ENCODE data around the gene TNFRSF13B. TPM values are rescaled to one million over a fixed set of nuclear protein-coding genes. Genes with fewer than 3 reads are reported as not detected.

The TNFRSF13B gene
- total RNA-seq, 3 donors from 2014 or later (not counting 1 experiment from before 2014, with no cell fraction given): 0.70 to 7.7 (median 0.89) TPM

DNA sequence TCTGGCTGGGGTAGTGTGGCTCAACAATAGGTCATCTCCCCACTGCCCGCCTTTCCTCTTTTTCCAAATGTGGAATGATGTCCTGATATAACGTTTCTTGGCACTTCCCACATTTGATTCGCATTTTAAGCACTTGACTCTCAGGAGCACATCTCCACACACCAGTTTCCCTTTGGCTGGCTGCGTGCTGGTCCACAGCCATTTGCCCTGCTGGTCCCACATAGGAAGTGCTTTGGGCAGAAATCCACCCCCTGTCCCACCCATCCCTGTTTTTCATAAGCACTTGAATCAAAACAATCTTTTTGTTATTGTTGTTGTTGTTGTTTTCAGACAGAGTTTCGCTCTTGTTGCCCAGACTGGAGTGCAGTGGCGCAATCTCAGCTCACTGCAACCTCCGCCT lies 24.0 kb upstream of the TNFRSF13B start:
- no peaks in the 10 kb centered on the region for H3K27me3 ChIP-seq (ENCODE audit: control insufficient read depth, insufficient read depth, low read length)
- H3K4me1 ChIP-seq (ENCODE audit: control insufficient read depth, insufficient read depth, low read length): peaks cover 10% of the 10 kb centered on the region
- Mint-ChIP-seq H3K9me3 (no peaks in the 10 kb centered on the region), H3K4me1 (peaks cover 0 to 10% of the 10 kb centered on the region in 2 donors), H3K4me3 (no peak overlapping the region), H3K27me3 (ENCODE audit: low read depth in 2 of 2) (no peaks in the 10 kb centered on the region), H3K36me3 (no peaks in the 10 kb centered on the region), H3K27ac (no peak overlapping the region)
- no peak overlapping the region for H3K4me3 ChIP-seq (ENCODE audit: low read length)
- intact Hi-C loops (cut with micrococcal nuclease): no loop called here
- TF ChIP-seq, protein P1, sequence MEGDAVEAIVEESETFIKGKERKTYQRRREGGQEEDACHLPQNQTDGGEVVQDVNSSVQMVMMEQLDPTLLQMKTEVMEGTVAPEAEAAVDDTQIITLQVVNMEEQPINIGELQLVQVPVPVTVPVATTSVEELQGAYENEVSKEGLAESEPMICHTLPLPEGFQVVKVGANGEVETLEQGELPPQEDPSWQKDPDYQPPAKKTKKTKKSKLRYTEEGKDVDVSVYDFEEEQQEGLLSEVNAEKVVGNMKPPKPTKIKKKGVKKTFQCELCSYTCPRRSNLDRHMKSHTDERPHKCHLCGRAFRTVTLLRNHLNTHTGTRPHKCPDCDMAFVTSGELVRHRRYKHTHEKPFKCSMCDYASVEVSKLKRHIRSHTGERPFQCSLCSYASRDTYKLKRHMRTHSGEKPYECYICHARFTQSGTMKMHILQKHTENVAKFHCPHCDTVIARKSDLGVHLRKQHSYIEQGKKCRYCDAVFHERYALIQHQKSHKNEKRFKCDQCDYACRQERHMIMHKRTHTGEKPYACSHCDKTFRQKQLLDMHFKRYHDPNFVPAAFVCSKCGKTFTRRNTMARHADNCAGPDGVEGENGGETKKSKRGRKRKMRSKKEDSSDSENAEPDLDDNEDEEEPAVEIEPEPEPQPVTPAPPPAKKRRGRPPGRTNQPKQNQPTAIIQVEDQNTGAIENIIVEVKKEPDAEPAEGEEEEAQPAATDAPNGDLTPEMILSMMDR (IDR thresholded peaks at IDR 0.05): no peak
- no peaks in the 10 kb centered on the region for H3K36me3 ChIP-seq (ENCODE audit: control insufficient read depth, insufficient read depth, low read length)
- 88% methylated on average over 7 of the region's 7 CpGs for WGBS (ENCODE audit: insufficient coverage)
- no peak for ATAC-seq
- no peak for DNase-seq
- no peak overlapping the region for H3K27ac ChIP-seq (ENCODE audit: low read length)
- no peaks in the 10 kb centered on the region for H3K9me3 ChIP-seq (ENCODE audit: control insufficient read depth, insufficient read depth, low read length)

DNA sequence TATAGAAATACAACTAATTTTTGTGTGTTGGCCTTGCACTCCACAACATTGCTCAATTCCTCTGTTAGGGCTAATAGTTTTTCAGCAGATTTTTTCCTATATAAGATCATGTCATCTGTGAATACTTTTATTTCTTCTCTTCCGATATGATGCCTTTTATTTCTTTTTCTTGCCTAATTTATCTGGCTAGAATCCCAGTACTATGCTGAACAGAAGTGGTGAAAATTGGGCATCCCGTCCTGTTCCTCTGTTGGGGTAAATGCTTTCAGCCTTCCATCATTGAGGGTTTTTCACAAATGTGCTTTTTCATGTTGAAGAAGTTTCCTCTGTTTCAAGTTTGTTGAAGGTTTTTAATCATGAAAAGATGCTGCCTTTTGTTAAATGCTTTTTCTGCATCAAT lies 22.7 kb upstream of the TNFRSF13B start:
- no peak overlapping the region for H3K27ac ChIP-seq (ENCODE audit: low read length)
- H3K4me3 ChIP-seq (ENCODE audit: low read length): no peak overlapping the region
- peaks cover 23% of the 10 kb centered on the region for H3K4me1 ChIP-seq (ENCODE audit: control insufficient read depth, insufficient read depth, low read length)
- DNase-seq (no peak), ATAC-seq (no peak)
- peaks cover 1 to 23% of the 10 kb centered on the region in 2 donors for H3K4me1 Mint-ChIP-seq
- no peak overlapping the region for H3K27ac Mint-ChIP-seq
- no peak overlapping the region for H3K4me3 Mint-ChIP-seq
- H3K9me3 Mint-ChIP-seq: no peaks in the 10 kb centered on the region
- TF ChIP-seq, protein P1 (IDR thresholded peaks at IDR 0.05): no peak
- no peaks in the 10 kb centered on the region for H3K36me3 Mint-ChIP-seq
- 86% methylated on average over 1 of the region's 2 CpGs for WGBS (ENCODE audit: insufficient coverage)
- intact Hi-C loops (cut with micrococcal nuclease): loop anchor here (5.0 kb wide), 1 partner anchor 72 kb away; no protein-coding TSS in a partner anchor
- no peaks in the 10 kb centered on the region for H3K9me3 ChIP-seq (ENCODE audit: control insufficient read depth, insufficient read depth, low read length)
- H3K27me3 Mint-ChIP-seq (ENCODE audit: low read depth in 2 of 2): no peaks in the 10 kb centered on the region
- H3K36me3 ChIP-seq (ENCODE audit: control insufficient read depth, insufficient read depth, low read length): no peaks in the 10 kb centered on the region
- no peaks in the 10 kb centered on the region for H3K27me3 ChIP-seq (ENCODE audit: control insufficient read depth, insufficient read depth, low read length)

DNA sequence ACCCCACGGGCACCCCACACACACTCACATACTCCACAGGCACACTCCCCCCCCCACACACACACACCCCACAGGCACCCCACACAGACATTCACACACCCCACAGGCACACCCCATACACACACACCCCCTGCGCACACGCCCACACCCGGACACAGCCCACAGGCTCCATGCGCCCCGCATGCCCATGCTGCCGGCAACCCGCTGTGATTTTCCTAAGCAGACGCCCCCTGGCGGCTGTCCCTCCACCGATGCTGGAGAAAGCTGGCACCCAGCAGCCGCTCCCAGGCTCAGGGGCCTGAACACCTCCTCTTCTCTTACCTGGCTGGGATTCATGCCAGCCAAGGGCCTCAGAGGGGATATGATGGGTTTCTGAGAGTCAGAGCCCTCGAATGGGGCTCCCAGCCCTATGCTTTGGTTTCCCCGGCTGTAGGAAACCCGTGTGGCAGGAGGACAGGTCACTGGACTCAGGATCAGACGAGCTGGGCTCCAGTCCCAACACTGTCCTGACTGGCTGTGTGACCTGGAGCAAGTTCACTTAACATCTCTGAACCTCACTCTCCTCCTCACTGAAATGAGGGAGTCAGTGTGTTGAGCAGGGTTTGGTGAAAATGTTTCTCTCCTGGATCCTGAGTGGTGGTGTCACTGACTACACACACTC lies 19.6 kb upstream of the TNFRSF13B start:
- WGBS (ENCODE audit: insufficient coverage): 22% methylated on average over 15 of the region's 16 CpGs
- ATAC-seq: peak in 2 of 3 donors; percentile 34 to 57
- H3K4me3 Mint-ChIP-seq: peak overlapping the region; percentile 35

More for the DNA sequence above, 19.6 kb upstream of the TNFRSF13B start:
- Mint-ChIP-seq H3K9me3 (no peaks in the 10 kb centered on the region), H3K4me1 (peaks cover 20 to 49% of the 10 kb centered on the region in 2 donors), H3K27me3 (ENCODE audit: low read depth in 2 of 2) (no peaks in the 10 kb centered on the region), H3K27ac (peak overlapping the region in 1 of 2 donors; percentile 86), H3K36me3 (no peaks in the 10 kb centered on the region)
- no peaks in the 10 kb centered on the region for H3K9me3 ChIP-seq (ENCODE audit: control insufficient read depth, insufficient read depth, low read length)
- H3K4me1 ChIP-seq (ENCODE audit: control insufficient read depth, insufficient read depth, low read length): peaks cover 50% of the 10 kb centered on the region
- peak; percentile 73 to 89 for DNase-seq
- H3K27ac ChIP-seq (ENCODE audit: low read length): no peak overlapping the region
- no peak overlapping the region for H3K4me3 ChIP-seq (ENCODE audit: low read length)
- no peaks in the 10 kb centered on the region for H3K27me3 ChIP-seq (ENCODE audit: control insufficient read depth, insufficient read depth, low read length)
- intact Hi-C loops (cut with micrococcal nuclease): loop anchor here (5.0 kb wide), 1 partner anchor 69 kb away; no protein-coding TSS in a partner anchor
- TF ChIP-seq, protein P1 (IDR thresholded peaks at IDR 0.05): peak; percentile 66
- no peaks in the 10 kb centered on the region for H3K36me3 ChIP-seq (ENCODE audit: control insufficient read depth, insufficient read depth, low read length)
